RWPE1 (cell line): Measurements from ENCODE around the gene TMEM135.

Experiments used
- CTCF ChIA-PET: fragments of 350-600 bp; sonication (Branson Sonifier 250); formaldehyde crosslinking; extraction: SDS; loops from one replicate; lab custom pipeline; 2021; lab: Yijun Ruan, JAX
- POLR2A ChIA-PET: fragments of 400-600 bp; formaldehyde crosslinking; extraction: SDS; loops from one replicate; lab custom pipeline; 2020; ENCODE audit warnings: antibody characterized with exemption; ENCODE audit not compliant: low non-redundant PET; lab: Yijun Ruan, JAX
- DNase-seq: peaks from one replicate; pipeline ENCODE4 v3.0.0; 2012; ENCODE audit warnings: low spot score
- H3K27ac ChIP-seq: fragments of 450-650 bp; 2 replicates; pipeline ENCODE4 v1.5.1; 2017
- CTCF ChIP-seq: fragments of 450-650 bp; conservative IDR thresholded peaks from 2 replicates; pipeline ENCODE4 v1.5.1; 2017; ENCODE audit warnings: low read depth, mild to moderate bottlenecking

Gene TMEM135

GRCh38 chr11:87369888-87370287, 332.2 kb downstream of the TMEM135 start:
- no peak overlapping the region for H3K27ac ChIP-seq
- CTCF ChIA-PET, result no interaction called here
- no peak for TF ChIP-seq CTCF
- DNase-seq, result no peak
- POLR2A ChIA-PET, result no interaction called here

- ChIA-PET CTCF (no interaction called here), POLR2A (no interaction called here)
- no peak for DNase-seq
- no peak for TF ChIP-seq CTCF
- H3K27ac ChIP-seq, result no peak overlapping the region
Measured at GRCh38 chr11:87372065-87372464, 334.3 kb downstream of the TMEM135 start.
